Effector CD4-positive, alpha-beta T cell (primary cell): ENCODE data around the gene GBP5.
A peak's percentile ranks its signal among the peaks of the same experiment; 100 is the strongest.
"Not testable (repeated sequence)": the region's sequence is repeated elsewhere in the genome, so short reads cannot be mapped to it uniquely, and the experiment has no call there.

ENCODE experiments used
- DNase-seq: peaks from one replicate; pipeline ENCODE4 v3.0.0-alpha.2; 2020
- total RNA-seq: gene quantifications from one replicate; lab custom pipeline; 2026; lab: John Stamatoyannopoulos, UW

The GBP5 gene, protein sequence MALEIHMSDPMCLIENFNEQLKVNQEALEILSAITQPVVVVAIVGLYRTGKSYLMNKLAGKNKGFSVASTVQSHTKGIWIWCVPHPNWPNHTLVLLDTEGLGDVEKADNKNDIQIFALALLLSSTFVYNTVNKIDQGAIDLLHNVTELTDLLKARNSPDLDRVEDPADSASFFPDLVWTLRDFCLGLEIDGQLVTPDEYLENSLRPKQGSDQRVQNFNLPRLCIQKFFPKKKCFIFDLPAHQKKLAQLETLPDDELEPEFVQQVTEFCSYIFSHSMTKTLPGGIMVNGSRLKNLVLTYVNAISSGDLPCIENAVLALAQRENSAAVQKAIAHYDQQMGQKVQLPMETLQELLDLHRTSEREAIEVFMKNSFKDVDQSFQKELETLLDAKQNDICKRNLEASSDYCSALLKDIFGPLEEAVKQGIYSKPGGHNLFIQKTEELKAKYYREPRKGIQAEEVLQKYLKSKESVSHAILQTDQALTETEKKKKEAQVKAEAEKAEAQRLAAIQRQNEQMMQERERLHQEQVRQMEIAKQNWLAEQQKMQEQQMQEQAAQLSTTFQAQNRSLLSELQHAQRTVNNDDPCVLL
- 374 reads per million, percentile 97 among the genes with 10 or more reads in this experiment for total RNA-seq

- peak; percentile 36 for DNase-seq
Observed at GRCh38 chr1:89272269-89273041, at the start of gene GBP5. TSS of gene GBP5 (minus strand) at chr1:89272860. CDS start at chr1:89269555, 3,305 bp downstream.

DNA sequence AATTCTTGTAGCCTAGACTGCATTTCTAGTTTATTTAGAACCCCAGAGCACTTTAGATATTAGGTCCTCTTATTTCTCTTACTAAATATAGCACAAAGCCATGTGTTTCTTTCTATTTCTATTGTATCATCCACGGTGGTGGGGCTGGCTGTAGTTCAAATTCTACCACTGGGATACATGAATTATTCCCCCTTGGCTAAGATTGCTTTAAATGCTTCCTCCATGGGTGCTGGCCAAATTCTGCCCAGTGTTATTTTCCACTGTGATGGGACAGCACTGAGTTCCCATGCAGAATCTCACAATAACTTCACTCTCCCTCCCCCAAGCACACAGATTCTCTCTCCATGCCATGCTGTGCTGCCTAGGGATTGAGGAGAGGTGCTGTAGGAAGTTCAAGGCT, 49.7 kb upstream of the GBP5 start:
- DNase-seq: no peak

DNA sequence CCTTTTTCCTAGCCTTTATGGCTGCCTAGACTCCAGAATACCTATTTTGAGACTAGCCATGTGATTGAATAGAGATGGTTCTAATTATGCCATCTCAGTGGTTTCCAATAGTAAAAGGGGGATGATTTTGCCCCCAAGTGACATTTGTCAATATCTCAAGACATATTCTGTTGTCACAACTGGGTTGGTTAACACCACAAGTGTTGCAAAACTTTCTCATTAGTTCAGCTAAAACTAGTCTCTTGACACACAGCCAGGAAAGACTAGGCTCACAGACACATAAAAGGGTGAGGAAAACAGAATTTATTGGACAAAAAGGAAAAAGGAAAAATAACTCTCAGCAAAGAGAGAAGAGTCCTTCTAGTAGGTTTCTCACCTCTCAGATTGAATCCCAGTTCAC, 39.9 kb upstream of the GBP5 start:
- DNase-seq: no peak

- DNase-seq: no peak
Observed at GRCh38 chr1:89311757-89312156, 39.1 kb upstream of the GBP5 start.

DNA sequence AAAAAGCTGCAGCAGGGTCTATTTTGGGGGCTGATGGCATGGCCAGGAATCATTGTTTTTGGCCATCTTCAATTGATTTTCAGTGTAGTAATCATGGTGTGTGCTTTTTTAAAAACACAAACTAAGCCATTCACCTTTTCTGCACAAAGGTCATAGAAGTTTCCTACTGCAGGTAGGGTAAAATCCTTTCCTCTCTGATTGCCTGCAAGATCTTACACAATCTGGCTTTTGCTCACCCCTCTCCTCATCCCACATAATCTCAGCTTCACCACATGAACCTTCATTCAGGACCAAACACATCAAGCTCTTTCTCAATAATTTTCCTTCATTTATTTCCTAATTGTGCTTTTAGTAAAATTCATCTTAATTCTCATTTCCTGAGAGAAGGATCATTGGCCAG, 38.3 kb upstream of the GBP5 start:
- DNase-seq: no peak

- no peak for DNase-seq
Observed at GRCh38 chr1:89310505-89310904, 37.8 kb upstream of the GBP5 start.

- DNase-seq: no peak
Observed at GRCh38 chr1:89309828-89310227, 37.2 kb upstream of the GBP5 start.

- DNase-seq: no peak
Observed at GRCh38 chr1:89306273-89306672, 33.6 kb upstream of the GBP5 start.

DNA sequence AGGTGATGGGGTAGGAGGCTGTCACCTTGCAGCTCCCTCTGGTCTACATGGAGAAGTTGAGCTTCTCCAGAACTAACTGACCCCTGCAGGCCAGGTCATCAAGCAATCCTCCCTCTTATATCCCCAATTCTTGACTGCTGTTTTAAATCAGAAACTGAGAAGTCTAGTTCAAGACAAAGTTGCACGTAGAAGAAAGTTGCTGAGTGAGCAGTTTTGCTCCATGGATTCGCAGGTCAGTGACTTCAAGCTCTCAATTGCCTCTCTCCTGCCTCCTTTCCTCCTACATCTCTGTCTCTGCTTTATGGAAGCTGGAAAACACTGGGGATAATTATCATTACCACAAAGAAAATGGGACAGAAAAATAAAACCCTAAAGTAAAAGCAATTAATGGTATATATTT, 32.8 kb upstream of the GBP5 start:
- DNase-seq: no peak

- DNase-seq: no peak
Observed at GRCh38 chr1:89304572-89305230, 32.0 kb upstream of the GBP5 start.

DNA sequence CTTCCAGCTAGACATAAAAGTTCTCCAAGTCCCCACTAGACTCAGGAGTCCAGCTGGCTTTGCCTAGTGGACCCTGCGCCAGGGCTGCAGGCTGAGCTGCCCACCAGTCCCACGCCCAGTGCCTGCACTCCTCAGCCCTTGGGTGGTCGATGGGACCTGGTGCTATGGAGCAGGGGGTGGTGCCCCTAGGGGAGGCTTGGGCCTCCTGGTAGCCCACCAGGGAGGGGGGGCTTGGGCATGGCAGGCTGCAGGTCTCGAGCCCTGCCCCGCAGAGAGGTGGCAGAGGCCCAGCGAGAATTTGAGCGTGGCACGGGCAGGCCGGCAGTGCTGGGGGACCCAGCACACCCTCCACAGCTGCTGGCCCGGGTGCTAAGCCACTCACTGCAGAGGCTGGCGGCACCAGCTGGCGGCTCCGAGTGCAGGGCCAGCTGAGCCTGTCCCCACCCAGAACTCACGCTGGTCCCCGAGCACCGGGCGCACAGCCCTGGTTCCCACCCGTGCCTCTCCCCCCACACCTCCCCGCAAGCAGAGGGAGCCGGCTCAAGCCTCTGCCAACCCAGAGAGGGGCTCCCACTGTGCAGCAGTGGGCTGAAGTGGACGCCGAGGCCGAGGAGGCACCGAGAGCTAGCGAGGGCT, 30.2 kb upstream of the GBP5 start:
- DNase-seq: no peak

DNA sequence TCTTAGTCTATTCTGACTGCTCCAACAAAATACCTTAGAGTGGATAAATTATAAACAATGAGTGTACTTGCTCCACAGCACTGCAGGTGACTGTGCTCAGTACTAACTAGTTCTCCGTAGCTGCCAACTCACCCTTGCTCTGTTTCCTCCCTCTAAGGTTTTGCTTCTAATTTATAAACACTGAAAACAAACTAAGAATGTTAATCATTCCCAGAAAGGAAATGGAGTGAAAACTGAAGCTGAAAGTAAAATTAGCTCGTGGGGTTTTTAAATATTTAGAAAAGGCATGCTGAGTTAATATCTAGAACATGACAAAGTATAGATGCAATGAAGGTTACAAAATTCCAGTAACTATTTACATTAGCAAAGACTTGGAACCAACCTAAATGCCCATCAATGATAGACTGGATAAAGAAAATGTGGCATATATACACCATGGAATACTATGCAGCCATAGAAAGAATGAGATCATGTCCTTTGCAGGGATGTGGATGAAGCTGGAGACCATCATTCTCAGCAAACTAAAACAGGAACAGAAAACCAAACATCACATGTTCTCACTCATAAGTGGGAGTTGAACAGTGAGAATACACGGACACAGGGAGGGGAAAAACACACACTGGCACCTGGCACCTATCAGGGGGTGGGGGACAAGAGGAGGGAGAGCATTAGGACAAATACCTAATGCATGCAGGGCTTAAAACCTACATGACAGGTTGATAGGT, 27.2 kb upstream of the GBP5 start:
- DNase-seq: not testable (repeated sequence)

- no peak for DNase-seq
Observed at GRCh38 chr1:89298461-89298860, 25.8 kb upstream of the GBP5 start.

GRCh38 chr1:89295187-89295586, 22.5 kb upstream of the GBP5 start:
- DNase-seq: no peak

GRCh38 chr1:89291276-89291675, 18.6 kb upstream of the GBP5 start:
- DNase-seq: no peak

- DNase-seq: no peak
Observed at GRCh38 chr1:89288051-89288340, 15.3 kb upstream of the GBP5 start.

- DNase-seq: no peak
Observed at GRCh38 chr1:89287181-89288050, 14.8 kb upstream of the GBP5 start.

- DNase-seq: no peak
Observed at GRCh38 chr1:89286549-89287180, 14.0 kb upstream of the GBP5 start.

DNA sequence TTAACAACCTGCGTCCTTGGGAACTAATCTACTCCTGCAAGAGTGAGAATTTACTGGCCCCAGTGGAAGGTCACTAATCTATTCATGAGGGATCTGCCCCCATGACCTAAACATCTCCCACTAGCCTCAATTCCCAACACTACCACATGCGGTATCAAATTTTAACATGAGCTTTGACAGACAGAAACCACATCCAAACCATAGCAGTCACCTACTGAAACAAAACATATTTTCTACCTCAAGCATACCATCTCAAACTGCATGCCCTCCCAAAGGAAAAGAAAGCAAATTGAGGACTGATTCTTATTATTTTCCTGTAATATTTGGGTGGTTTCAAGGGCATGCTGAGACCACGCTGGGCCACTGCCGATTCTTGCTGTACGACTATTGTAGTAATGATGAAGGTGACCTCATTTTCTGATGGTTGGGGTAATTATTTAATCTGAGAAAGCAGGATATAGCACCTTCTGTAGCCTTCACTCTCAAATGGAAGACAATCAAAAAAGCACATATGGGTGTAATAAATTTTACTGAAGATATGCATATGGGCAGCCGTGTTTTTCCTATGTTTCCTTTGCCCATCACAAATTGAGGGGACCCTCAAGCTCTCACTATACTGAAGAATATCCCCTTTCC, 13.2 kb upstream of the GBP5 start:
- DNase-seq: no peak
